H9 (cell line): Measurements from ENCODE around the gene PIK3R4. TPM values are rescaled to one million over a fixed set of nuclear protein-coding genes. Genes with fewer than 3 reads are reported as not detected.

Source experiments
- DNase-seq: peaks from one replicate; pipeline ENCODE4 v3.0.0-alpha.2; 2017
- H2AFZ ChIP-seq: one replicate; pipeline ENCODE4 v1.6.1; 2013; ENCODE audit warnings: mild to moderate bottlenecking, low read length, control low read depth, moderate library complexity
- H2AK5ac ChIP-seq: 2 replicates; pipeline ENCODE4 v1.6.1; 2013; ENCODE audit warnings: low read length, control low read depth, mixed read lengths; ENCODE audit not compliant: insufficient read length
- H2BK120ac ChIP-seq: one replicate; pipeline ENCODE4 v1.6.1; 2013; ENCODE audit warnings: low read depth, mild to moderate bottlenecking, low read length, control low read depth, inconsistent platforms; ENCODE audit not compliant: poor library complexity, severe bottlenecking
- H2BK12ac ChIP-seq: 2 replicates; pipeline ENCODE4 v1.6.1; 2013; ENCODE audit warnings: low read length, control low read depth, mixed read lengths, low read depth; ENCODE audit not compliant: insufficient read length
- H2BK15ac ChIP-seq: 2 replicates; pipeline ENCODE4 v1.6.1; 2013; ENCODE audit warnings: low read depth, low read length, control low read depth
- H2BK20ac ChIP-seq: one replicate; pipeline ENCODE4 v1.6.1; 2013; ENCODE audit warnings: low read depth, mild to moderate bottlenecking, low read length, control low read depth, inconsistent platforms; ENCODE audit not compliant: poor library complexity, severe bottlenecking
- H2BK5ac ChIP-seq: 2 replicates; pipeline ENCODE4 v1.6.1; 2013; ENCODE audit warnings: low read length, control low read depth, mixed read lengths; ENCODE audit not compliant: insufficient read length
- H3K14ac ChIP-seq: 2 replicates; pipeline ENCODE4 v1.6.1; 2013; ENCODE audit warnings: low read length, control low read depth; ENCODE audit not compliant: insufficient read depth
- H3K18ac ChIP-seq: 2 replicates; pipeline ENCODE4 v1.6.1; 2013; ENCODE audit warnings: low read depth, mild to moderate bottlenecking, mixed read lengths, low read length, control low read depth; ENCODE audit not compliant: insufficient read length
- H3K23ac ChIP-seq: 2 replicates; pipeline ENCODE4 v1.6.1; 2013; ENCODE audit warnings: low read length, control low read depth, mixed read lengths, low read depth; ENCODE audit not compliant: insufficient read length
- H3K23me2 ChIP-seq: 2 replicates; pipeline ENCODE4 v1.6.1; 2013; ENCODE audit warnings: low read depth, mild to moderate bottlenecking, mixed read lengths, low read length, control low read depth; ENCODE audit not compliant: insufficient read length, poor library complexity, severe bottlenecking
- H3K27ac ChIP-seq: 2 replicates; pipeline ENCODE4 v1.5.1; 2013; ENCODE audit warnings: low read length, control low read depth, mixed read lengths, low read depth; ENCODE audit not compliant: insufficient read length
- H3K27me3 ChIP-seq: 2 replicates; pipeline ENCODE4 v1.6.1; 2013; ENCODE audit warnings: low read length, control low read depth, inconsistent platforms; ENCODE audit not compliant: insufficient read depth
- H3K4ac ChIP-seq: 2 replicates; pipeline ENCODE4 v1.6.1; 2013; ENCODE audit warnings: low read depth, mild to moderate bottlenecking, control low read depth, inconsistent platforms, low read length, moderate library complexity
- H3K4me1 ChIP-seq: 2 replicates; pipeline ENCODE4 v1.6.1; 2013; ENCODE audit warnings: low read length, control low read depth, inconsistent platforms; ENCODE audit not compliant: insufficient read depth
- H3K4me2 ChIP-seq: 2 replicates; pipeline ENCODE4 v1.6.1; 2013; ENCODE audit warnings: low read length, control low read depth, mixed read lengths; ENCODE audit not compliant: insufficient read length, insufficient read depth
- H3K56ac ChIP-seq: 2 replicates; pipeline ENCODE4 v1.6.1; 2013; ENCODE audit warnings: low read depth, mild to moderate bottlenecking, mixed read lengths, low read length, control low read depth; ENCODE audit not compliant: insufficient read length
- H3K79me1 ChIP-seq: 2 replicates; pipeline ENCODE4 v1.6.1; 2013; ENCODE audit warnings: low read depth, mild to moderate bottlenecking, moderate library complexity, low read length, control low read depth, inconsistent platforms; ENCODE audit not compliant: insufficient read depth, poor library complexity, severe bottlenecking
- H3K79me2 ChIP-seq: 2 replicates; pipeline ENCODE4 v1.6.1; 2013; ENCODE audit warnings: low read length, control low read depth, inconsistent platforms; ENCODE audit not compliant: insufficient read depth
- H3K9ac ChIP-seq: 2 replicates; pipeline ENCODE4 v1.6.1; 2013; ENCODE audit warnings: low read length, control low read depth, mixed read lengths; ENCODE audit not compliant: insufficient read length; ENCODE audit errors: extremely low read depth
- H3K9me3 ChIP-seq: one replicate; pipeline ENCODE4 v1.6.1; 2013; ENCODE audit warnings: low read depth, low read length, inconsistent platforms; ENCODE audit not compliant: control insufficient read depth
- H3T11ph ChIP-seq: one replicate; pipeline ENCODE4 v1.6.1; 2013; ENCODE audit warnings: mild to moderate bottlenecking, low read length, control low read depth, inconsistent platforms
- H4K20me1 ChIP-seq: one replicate; pipeline ENCODE4 v1.6.1; 2013; ENCODE audit not compliant: control insufficient read depth, insufficient read length, insufficient read depth
- H4K5ac ChIP-seq: 2 replicates; pipeline ENCODE4 v1.6.1; 2013; ENCODE audit warnings: low read depth, mild to moderate bottlenecking, mixed read lengths, low read length, control low read depth; ENCODE audit not compliant: insufficient read length
- H4K8ac ChIP-seq: replicated peaks from 2 replicates; pipeline ENCODE4 v1.6.1; 2013; ENCODE audit warnings: low read length, control low read depth, mixed read lengths, low read depth; ENCODE audit not compliant: insufficient read length
- H4K91ac ChIP-seq: 2 replicates; pipeline ENCODE4 v1.6.1; 2013; ENCODE audit warnings: low read depth, mild to moderate bottlenecking, moderate library complexity, mixed read lengths, low read length, control low read depth; ENCODE audit not compliant: insufficient read length
- H3K27ac Mint-ChIP-seq, 3 experiments: 2 replicates in 2 of 3; 3 replicates in 1 of 3; pipeline ENCODE4 v1.8.0; 2020 to 2021; ENCODE audit warnings: mixed read lengths in 3 of 3, mild to moderate bottlenecking in 1 of 3, moderate library complexity in 1 of 3
- H3K27me3 Mint-ChIP-seq: 2 replicates; pipeline ENCODE4 v1.8.0; 2021; ENCODE audit warnings: low read depth, mild to moderate bottlenecking, moderate library complexity, mixed read lengths
- H3K36me3 Mint-ChIP-seq, 3 experiments: 2 replicates in 2 of 3; 3 replicates in 1 of 3; pipeline ENCODE4 v1.8.0; 2020 to 2021; ENCODE audit warnings: low read depth in 3 of 3, mixed read lengths in 3 of 3; ENCODE audit not compliant: insufficient read depth in 1 of 3
- H3K4me1 Mint-ChIP-seq, 2 experiments: 2 replicates each; pipeline ENCODE4 v1.8.0; 2020; ENCODE audit warnings: mixed read lengths in 2 of 2
- H3K4me3 Mint-ChIP-seq, 2 experiments: 2 replicates in 1 of 2; 3 replicates in 1 of 2; pipeline ENCODE4 v1.8.0; 2020 to 2021; ENCODE audit warnings: mild to moderate bottlenecking in 2 of 2, mixed read lengths in 2 of 2, moderate library complexity in 1 of 2
- H3K9me3 Mint-ChIP-seq, 2 experiments: 2 replicates in 1 of 2; 3 replicates in 1 of 2; pipeline ENCODE4 v1.8.0; 2020; ENCODE audit warnings: mild to moderate bottlenecking in 2 of 2, mixed read lengths in 2 of 2, moderate library complexity in 1 of 2
- WGBS: extraction: QIAGEN DNeasy Blood & Tissue Kit; methylation state at CpG from one replicate; pipeline ENCODE4 v1.1.7; 2013; ENCODE audit warnings: missing lambda C conversion rate, low lambda C conversion rate, mixed read lengths; ENCODE audit not compliant: insufficient read length; ENCODE audit errors: extremely low coverage; 5-methylcytosine and 5-hydroxymethylcytosine counted together
- total RNA-seq: library from RNA; stranded (reverse); gene quantifications from 2 replicates; pipeline ENCODE4 v1.2.1, GENCODE V29; 2021
- TF ChIP-seq, protein P1 (sequence below): fragments of 200-600 bp; sonication (generic); conservative IDR thresholded peaks from 3 replicates; pipeline ENCODE4 v1.8.0; 2021; ENCODE audit warnings: antibody characterized with exemption, mild to moderate bottlenecking

The PIK3R4 gene
- total RNA-seq, 1 experiment from 2014 or later: 28.6 TPM

DNA sequence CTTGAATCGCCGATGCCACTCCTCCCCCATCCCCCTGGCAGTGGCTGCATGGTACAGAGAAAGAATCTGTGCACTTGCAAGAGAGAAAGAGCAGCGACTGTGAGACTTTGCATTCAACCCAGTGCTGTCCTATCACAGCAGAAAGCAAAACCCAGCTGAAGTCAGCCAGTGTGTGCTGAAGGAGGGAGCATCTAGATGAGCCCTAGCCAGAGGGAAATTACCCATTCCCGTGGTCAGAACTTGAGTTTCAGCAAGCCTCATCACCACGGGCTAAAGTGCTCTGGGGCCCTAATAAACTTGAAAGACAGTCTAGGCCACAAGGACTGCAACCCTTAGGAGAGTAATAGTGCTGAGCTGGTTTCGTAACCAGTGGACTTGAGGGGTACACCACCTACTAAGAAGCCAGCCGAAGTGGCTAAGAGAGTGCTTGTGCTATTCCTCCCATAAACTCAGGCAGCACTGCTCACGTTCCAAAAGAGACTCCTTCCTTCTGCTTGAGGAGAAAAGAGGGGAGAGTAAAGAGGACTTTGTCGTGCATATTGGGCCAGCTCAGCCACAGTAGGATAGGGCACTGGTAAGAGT, 15.2 kb upstream of the PIK3R4 start:
- Histone ChIP-seq H2BK20ac (no peak overlapping the region), H4K5ac (no peak overlapping the region), H2BK5ac (no peak overlapping the region), H3K18ac (no peak overlapping the region), H3K79me2 (no peaks in the 10 kb centered on the region), H3K79me1 (no peaks in the 10 kb centered on the region), H2BK15ac (no peak overlapping the region), H2AK5ac (no peak overlapping the region), H3K4me1 (no peaks in the 10 kb centered on the region; the same call in 1 of the 2 replicates), H3K27me3 (no peaks in the 10 kb centered on the region), H3K23ac (no peak overlapping the region), H3T11ph (no peak overlapping the region), H4K8ac (no peak overlapping the region), H3K4me2 (no peak overlapping the region), H3K23me2 (no peaks in the 10 kb centered on the region), H2BK120ac (no peak overlapping the region), H3K9me3 (no peaks in the 10 kb centered on the region), H2AFZ (no peak overlapping the region), H3K27ac (no peak overlapping the region), H3K4ac (no peak overlapping the region), H3K56ac (no peak overlapping the region), H3K14ac (no peak overlapping the region), H3K9ac (no peak overlapping the region), H4K20me1 (no peaks in the 10 kb centered on the region), H4K91ac (no peak overlapping the region), H2BK12ac (no peak overlapping the region)
- no peaks in the 10 kb centered on the region for H3K36me3 Mint-ChIP-seq
- no peaks in the 10 kb centered on the region for H3K27me3 Mint-ChIP-seq
- no peaks in the 10 kb centered on the region for H3K9me3 Mint-ChIP-seq
- no CpG with 5 or more reads among the region's 9 CpGs for WGBS
- TF ChIP-seq, protein P1, sequence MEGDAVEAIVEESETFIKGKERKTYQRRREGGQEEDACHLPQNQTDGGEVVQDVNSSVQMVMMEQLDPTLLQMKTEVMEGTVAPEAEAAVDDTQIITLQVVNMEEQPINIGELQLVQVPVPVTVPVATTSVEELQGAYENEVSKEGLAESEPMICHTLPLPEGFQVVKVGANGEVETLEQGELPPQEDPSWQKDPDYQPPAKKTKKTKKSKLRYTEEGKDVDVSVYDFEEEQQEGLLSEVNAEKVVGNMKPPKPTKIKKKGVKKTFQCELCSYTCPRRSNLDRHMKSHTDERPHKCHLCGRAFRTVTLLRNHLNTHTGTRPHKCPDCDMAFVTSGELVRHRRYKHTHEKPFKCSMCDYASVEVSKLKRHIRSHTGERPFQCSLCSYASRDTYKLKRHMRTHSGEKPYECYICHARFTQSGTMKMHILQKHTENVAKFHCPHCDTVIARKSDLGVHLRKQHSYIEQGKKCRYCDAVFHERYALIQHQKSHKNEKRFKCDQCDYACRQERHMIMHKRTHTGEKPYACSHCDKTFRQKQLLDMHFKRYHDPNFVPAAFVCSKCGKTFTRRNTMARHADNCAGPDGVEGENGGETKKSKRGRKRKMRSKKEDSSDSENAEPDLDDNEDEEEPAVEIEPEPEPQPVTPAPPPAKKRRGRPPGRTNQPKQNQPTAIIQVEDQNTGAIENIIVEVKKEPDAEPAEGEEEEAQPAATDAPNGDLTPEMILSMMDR: no peak
- H3K4me3 Mint-ChIP-seq: no peak overlapping the region
- peak overlapping the region in 1 of 3 experiments; percentile 68; a peak in 2 of 7 replicates for H3K27ac Mint-ChIP-seq
- no peak for DNase-seq
- peaks cover 6 to 8% of the 10 kb centered on the region in 2 experiments; a peak in 3 of 4 replicates for H3K4me1 Mint-ChIP-seq
